GM19328 (cell line): ENCODE results near the gene PDXDC1.
"Not testable (repeated sequence)": the region's sequence is repeated elsewhere in the genome, so short reads cannot be mapped to it uniquely, and the experiment has no call there.

Experiments used
- ATAC-seq: cut with Tn5 transposase; IDR thresholded peaks from one replicate; pipeline ENCODE4 v1.9.1; 2021; ENCODE audit warnings: mild to moderate bottlenecking, moderate library complexity; ENCODE audit not compliant: unreplicated experiment

The PDXDC1 gene

DNA sequence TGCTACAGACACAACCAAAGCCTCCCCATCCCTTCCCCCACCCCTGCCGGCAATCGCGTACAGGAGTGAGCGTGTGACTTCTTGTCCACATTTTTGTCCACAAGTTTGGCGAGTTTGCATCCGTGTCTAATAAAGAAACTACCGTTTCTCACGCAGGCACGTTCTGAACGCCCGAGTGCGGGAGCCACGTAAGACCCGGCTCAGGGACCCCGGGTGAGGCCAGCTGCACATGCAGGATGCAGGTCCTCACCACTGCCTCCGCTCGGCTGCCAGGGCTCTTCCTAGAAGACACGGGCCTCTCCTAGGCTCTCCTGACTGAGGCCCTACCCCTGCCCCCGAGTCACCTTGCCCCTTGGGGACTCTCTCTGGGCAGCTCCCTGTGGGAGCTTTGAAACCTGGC is 174.0 kb downstream of the PDXDC1 start:
- not testable (repeated sequence) for ATAC-seq

GRCh38 chr16:15149260-15149659 is 174.4 kb downstream of the PDXDC1 start:
- ATAC-seq, result not testable (repeated sequence)

GRCh38 chr16:15154005-15154404 is 179.2 kb downstream of the PDXDC1 start:
- ATAC-seq, result not testable (repeated sequence)

DNA sequence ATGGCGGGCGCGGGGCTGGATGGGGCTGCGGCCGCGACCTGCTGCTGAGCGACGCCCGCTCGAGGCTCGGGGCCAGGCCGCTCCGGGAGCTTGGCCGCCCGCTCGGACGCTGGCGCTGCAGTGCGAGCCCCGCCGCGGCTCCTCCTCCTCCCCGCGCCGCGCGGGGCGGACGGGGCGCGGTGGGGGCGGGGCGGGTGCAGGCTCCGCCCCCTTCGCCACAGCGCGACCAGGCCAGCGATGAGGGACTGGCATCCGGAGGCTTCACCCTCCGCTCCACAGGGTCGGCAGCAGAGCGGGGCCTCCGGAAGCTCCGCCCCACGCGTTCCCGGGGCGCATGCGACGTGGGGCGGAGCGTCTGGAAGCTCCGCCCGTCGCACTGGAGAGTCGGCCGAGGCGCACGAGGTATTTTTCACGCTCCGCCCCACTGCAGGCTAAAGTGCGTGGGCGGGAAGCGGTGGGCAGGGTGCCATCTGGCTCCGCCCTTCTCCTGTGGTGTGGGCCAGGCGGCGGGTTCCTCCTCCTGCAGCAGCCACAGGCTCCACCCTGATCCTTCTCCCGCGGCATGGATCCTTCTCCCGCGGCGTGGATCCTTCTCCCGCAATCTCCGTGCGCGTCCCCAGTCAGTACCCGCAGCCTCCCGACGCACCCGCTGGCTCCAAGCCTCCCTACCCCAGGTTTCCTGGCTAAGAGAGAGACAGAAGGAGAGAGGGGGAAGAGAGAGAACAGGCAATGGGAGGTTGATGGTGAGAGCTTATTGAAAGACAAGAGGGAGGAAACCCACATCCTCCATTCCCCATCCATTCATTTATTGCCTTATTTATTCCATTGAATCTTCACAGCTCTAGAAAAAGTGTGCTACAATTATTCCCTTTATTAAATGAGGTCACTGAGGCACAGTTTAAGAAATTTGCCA is 180.1 kb downstream of the PDXDC1 start:
- not testable (repeated sequence) for ATAC-seq

GRCh38 chr16:15157644-15158043 is 182.8 kb downstream of the PDXDC1 start:
- not testable (repeated sequence) for ATAC-seq

DNA sequence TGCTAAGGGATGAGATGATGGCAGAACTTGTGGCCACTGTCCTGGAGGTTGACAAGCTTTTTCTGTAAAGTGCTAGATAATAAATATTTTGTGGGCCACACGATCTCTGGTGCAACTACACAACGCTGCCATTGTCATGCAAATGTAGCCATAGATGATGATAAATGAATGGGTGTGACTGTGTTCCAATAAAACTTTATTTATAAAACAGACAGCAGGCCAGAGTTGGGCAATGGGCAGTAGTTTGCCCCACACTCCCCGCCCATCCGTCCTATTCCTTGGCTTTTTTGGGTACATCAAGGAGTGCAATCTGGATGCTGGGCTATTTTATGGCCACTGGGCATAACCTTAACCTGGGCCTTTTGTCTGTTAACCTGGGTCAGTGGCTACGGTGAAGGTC is 184.8 kb downstream of the PDXDC1 start:
- ATAC-seq, result not testable (repeated sequence)

DNA sequence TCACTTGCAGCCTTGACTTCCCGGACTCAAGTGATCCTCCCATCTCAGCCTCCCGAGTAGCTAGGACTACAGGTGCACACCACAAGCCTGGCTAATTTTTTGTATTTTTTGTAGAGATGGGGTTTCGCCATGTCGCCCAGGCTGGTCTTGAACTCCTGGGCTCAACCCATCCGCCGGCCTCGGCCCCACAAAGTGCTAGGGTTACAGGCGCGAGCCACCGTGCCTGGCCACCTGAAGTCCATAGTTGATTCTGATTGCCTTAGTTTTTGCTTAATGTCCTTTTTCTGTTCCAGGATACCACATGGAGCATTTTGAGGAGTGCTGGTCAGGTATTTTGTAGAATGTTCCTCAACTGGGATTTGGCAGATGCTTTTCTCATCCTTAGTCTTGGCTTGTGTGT is 185.7 kb downstream of the PDXDC1 start:
- ATAC-seq, result not testable (repeated sequence)

GRCh38 chr16:15163055-15163454 is 188.2 kb downstream of the PDXDC1 start:
- not testable (repeated sequence) for ATAC-seq

- not testable (repeated sequence) for ATAC-seq
Observed at GRCh38 chr16:15166177-15166576, 191.4 kb downstream of the PDXDC1 start.

DNA sequence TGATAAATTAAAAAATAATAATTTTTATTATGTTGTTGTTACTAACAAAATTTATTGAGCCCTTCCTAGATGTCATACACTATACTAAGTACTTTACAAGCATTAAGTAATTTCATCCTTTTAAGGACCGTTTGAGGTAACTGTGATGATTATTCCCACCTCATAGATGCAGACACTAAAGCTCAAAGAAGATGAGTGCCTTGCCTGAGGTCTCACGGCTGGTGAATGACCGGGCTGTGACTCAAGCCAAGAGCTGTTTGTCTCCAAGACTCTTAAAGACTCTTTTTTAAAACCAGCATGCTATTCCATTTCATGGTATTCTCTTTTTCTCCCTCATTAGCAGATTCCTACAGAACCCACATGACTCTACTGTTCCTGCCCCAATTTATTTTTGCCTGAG is 193.5 kb downstream of the PDXDC1 start:
- not testable (repeated sequence) for ATAC-seq

DNA sequence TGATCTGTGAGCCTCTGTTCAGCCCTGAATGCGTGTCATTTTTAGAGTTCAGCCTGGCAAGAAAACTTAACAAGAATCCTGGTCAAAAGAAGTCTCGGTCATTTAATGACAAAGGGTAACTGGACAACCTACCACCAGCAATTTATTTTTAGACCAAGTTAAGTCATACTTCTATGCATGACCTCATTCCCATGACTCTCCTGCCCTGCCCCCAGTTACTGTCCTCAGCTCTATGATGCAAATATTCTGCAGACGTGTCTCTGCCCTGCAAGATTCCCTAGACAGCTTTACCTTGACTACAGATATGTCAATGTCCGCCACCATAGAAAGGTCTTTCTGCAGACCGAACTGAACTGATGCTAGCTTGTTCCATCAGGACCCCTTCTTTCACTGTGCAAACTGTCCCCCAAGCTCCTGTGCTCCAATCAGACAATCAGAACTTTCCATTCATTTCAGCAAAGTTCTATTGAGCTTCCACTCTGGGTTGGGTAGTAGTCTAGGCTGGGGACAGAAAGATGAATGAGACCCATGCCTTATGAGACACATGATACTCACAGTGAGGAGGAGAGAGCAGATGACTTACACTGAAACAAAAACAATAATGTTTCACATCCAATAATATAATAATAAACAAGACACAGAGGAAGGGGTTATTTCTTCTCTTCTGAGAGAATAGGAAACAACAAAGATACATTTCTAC is 194.3 kb downstream of the PDXDC1 start:
- ATAC-seq, result not testable (repeated sequence)

DNA sequence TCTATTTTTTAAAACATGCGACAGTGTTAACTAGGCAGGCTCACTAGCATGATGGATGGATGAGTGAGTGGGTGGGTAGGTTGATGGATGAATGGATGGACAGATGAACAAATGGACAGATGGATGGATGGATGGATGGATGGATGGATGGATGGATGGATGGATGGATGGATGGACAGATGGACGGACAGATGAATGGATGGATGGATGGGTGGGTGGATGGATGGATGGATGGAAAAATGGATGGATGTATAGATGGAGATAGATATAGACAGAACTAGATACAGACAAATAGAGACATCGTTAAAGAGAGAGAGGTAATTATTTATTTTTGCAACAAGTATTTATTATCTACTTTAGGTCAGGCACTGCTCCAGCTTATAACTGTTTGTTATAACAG is 205.1 kb downstream of the PDXDC1 start:
- ATAC-seq, result not testable (repeated sequence)

- ATAC-seq, result not testable (repeated sequence)
Observed at GRCh38 chr16:15180946-15181345, 206.1 kb downstream of the PDXDC1 start.

DNA sequence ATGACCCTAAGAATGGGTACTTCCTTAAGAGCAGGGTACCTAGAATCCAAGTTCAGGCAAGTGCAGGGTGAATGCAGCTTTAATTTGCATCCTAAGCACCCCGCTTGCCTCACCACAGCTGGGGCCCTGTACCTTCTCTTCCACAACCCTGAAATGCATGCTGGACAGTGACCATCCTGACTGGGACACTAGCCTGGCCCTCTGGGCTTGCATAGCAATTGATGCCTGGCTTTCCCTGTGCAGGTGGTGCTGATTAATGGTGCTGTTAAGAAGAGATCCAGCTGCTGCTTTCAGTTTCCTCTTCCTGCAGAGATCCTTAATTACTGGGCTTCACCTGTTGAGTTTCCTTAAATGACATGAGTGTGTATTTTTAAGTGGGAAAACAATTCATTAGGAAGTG is 209.2 kb downstream of the PDXDC1 start:
- ATAC-seq, result not testable (repeated sequence)
